GM18858 (cell line): ENCODE measurements around the gene LRP1.

Experiments
- ATAC-seq: cut with Tn5 transposase; IDR thresholded peaks from one replicate; pipeline ENCODE4 v1.9.1; 2021; ENCODE audit not compliant: unreplicated experiment

LRP1 gene

DNA sequence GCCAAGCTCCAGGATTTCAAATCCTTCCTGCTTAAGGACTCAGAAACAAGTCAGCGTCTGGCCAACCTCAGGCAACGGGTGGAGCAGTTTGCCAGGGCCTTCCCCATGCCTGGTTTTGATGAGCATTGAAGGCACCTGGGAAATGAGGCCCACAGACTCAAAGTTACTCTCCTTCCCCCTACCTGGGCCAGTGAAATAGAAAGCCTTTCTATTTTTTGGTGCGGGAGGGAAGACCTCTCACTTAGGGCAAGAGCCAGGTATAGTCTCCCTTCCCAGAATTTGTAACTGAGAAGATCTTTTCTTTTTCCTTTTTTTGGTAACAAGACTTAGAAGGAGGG, 105.9 kb downstream of the LRP1 start:
- ATAC-seq: no peak

DNA sequence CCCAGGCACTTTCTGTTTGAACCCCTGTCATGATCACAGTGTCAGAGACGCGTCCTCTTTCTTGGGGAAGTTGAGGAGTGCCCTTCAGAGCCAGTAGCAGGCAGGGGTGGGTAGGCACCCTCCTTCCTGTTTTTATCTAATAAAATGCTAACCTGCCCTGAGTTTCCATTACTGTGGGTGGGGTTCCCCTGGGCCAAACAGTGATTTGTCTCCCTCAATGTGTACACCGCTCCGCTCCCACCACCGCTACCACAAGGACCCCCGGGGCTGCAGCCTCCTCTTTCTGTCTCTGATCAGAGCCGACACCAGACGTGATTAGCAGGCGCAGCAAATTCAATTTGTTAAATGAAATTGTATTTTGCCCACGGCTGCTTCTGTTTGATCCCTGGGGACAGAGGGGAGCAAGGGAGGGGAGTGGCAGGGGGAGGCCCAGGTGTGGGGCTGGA, 106.3 kb downstream of the LRP1 start:
- ATAC-seq: no peak

DNA sequence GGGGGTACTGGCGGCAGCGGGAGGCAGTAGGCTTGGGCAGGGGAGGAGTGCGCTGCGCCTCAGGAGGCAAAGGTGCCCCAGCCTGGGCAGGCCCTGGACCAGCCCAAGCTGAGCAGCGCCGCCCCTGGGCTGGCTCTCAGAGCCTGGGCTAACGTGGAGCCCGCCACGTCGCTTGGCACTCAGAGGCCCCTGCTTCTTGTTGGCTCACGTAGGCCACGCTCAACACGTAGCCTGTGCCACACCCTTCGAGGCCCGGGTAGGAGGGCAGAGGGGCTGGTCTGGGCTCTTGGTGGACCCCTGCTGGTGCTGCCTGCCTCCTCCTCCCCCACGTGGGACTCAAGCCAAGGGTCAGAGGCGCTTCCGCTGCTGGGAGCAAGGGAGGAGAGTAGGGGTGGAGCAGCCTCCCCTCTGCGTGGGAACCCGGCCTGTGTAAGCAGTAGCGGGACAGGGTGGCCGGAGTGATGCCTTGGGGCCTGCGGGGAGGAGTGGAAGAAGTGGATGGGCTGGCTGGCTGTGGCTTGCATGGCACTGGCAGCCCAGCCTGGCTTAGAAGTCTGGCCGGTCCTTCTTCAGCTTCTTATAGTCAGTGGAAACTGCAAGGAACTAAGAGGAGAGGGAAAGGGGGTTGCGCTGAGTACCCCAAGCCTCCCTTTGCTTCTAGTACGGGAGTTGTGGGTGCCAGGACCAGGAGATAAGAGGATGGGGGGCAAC, 106.9 kb downstream of the LRP1 start:
- no peak for ATAC-seq

DNA sequence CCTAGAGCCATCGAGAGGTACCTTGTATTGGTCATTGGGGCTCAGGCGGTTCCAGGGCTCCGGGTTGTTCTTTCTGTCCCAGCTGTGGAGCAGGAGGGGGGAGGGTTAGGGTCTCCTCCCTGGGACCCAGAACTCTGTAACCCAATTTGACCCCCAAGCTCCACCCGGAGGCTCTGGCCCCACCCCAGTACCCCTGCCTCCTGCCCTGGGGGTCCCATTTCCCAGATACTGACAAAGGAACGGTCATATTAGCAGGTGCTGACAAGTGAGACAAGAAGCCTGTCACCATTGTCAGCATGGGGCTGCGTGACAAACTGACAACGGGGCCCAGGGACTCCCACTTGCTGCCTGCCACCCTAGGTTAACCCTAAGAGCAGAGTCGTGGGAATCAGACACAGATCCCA, 107.4 kb downstream of the LRP1 start:
- no peak for ATAC-seq

DNA sequence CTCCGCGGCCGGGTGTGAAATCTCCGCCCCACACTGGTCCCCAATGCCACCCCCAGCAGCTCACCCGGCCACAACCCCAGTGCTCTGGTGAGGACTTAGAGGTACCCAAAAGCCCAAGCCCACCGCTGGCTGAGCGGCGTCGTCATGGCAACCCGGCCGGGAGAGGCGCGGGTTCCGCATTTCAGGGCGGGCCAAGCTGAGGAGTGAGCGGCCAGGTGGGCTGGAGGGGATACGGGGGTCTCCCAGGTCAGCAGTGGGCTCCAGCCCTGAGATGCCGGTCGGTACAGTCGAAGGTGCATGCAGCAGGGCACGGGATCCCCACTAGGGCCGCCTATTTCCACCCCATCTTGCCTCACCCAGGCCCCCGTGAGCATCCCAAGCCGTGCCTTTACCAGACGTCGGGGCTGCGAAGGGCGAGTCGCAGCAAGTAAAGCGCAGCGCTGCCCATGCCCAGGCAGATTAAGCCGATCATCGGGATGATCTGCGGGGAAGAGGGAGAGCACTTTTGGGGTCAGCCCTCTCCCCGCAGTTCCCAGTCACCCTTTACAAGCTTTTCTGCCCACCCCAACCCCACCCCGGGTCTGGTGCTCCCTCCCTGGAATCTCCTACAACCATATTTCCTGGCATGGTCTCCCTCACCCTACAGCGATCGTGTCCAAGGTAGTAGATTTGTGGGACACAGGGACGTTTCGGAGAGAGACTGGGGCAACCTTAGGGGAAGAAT, 108.1 kb downstream of the LRP1 start:
- ATAC-seq: no peak

DNA sequence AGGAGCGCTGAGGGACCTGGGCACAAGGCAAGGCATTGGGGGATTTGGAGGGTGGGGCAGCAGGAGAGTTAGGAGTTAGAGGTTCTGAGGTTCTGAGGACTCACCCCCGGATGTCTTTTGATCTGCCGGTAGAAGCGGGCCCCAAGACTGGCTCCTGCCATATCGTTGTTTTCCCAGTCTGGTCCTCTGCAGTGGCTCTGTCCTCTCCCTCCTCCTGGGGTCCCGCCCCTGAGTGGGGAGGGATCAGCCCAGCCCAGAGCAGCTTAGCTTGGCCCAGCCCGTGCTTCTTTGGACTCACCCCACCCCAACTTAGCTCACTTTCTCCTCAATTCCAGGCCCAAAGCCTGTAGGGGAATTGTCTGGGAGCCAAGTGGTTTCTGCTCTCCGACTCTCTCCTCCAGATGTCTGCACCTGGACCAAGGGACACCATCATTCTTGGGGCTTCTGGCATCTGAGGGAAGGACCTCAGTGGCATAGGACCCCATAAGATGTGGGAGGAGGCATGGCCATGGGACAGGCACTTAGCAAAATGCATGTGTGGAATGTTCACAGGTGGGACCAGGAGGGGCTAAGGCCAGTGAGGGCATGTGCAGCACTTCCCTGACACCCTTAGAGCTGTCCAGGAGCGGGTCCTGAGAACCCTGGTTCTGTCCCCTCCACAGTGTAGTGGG, 108.8 kb downstream of the LRP1 start:
- ATAC-seq: no peak

DNA sequence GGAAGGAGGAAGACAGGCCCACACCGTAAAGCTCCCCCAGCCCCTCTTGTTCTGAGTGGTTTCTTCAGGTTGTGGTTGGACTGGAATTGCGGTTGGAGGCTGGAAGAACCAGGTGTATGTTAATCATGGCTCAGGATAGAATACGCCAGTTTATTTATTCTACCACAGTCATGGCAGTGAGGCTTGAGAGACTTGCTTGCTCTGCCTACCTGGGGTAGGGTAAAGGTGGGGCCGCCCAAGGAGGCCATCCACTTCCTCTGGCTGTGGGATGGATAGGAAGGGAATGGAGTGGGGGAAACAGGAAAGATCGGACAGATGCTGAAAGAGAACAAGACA, 109.3 kb downstream of the LRP1 start:
- ATAC-seq: no peak

DNA sequence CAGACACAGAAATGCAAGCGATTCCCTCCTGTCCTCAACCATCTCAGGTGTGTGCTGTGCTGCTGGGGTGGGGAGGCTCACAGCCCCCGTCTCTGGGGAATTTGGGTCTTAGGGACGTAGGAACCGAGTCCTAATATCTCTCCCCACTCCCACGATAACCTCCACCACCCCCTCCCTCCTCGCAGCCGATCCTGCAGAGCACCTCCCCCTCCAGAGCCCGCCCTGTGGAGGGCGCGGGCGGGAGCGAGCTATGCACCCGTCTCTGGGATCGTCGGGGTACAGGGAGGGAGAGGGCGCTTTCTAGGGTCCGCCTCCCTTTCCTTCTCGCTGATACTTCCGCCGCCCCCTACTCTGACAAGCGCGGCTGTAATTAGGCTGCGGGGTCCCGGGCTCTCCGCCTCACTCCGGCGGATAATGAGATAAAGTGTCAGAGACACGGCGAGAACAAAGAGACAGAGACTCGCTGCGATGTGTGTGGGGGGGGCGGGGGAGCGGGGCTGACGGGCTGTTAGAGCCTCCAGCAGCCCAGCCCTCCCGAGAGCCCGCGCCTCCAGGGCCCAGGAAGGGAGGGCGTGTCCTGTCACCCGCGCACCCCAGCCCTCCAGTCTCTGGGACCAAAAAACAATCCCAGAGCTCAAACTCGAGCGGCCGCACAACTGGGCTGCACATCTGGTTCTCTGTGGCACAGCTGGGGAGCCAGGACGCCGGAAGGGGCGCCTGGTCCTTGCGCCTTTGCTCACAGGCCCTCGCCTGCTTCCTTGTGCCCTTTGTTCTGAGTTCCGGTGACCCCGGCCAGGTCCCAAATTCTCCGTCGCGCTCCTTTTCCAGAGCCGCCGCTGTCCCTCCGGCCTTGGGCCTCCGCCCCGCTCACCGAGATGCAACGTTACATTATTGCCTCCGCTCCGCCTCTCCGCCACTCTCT, 109.9 kb downstream of the LRP1 start:
- ATAC-seq: no peak

DNA sequence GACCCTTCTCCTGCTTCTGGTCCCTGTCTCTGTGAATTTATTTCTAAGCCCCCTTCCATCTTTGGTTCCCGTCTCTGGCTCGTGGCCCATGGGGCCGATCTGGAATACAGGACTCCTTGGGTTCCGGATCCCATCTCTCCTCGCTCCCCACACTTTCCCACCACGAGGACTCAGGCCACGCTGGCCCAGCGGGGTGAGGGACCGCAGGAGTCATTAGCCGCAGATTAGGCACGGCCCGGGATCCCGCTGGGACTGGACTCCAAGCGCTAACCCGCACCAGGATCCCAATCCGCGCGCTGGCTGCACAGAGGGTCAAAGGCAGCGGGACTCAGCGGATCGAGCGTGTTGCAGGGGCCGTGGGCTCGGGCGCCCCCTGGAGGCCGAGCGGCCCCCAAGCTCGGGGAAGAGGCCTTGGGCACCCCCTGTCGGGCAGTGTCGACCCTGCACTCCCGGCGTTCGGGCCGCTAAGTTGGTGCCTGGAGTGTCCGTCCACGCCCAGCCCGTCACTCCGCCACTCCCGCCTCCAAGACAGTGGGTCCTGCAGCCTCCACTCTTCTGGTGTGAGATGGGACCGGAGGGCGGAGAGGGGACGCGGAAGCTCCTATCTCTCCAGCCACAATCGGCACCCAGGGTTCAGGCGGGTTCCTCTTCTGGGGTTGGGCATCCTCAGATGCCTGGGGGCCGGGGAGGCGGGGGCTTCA, 110.7 kb downstream of the LRP1 start:
- ATAC-seq: peak; percentile 31

DNA sequence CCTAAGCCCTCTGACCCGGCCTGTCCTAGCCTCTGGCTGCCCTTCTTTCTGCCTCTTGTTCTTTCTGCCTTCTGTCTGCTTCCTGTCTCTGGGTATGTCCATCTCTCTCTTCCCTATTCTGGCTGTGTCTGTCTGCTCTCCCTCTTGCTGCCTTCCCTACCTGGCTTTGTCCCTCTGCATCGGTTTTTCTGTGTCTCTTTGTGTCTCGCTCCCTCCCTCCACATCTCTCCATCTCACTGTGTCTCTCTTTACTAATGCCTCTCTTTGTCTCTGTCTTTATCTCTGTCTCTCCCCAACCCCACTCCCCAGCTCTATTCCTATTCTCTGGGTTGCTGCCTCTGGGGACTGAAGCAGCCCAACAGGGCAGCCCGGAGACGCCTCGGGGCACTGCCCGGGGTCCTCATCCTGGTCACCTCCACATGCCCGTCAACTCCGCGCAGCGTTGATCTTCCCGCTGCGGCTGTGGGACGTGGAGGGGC, 111.3 kb downstream of the LRP1 start:
- ATAC-seq: no peak

DNA sequence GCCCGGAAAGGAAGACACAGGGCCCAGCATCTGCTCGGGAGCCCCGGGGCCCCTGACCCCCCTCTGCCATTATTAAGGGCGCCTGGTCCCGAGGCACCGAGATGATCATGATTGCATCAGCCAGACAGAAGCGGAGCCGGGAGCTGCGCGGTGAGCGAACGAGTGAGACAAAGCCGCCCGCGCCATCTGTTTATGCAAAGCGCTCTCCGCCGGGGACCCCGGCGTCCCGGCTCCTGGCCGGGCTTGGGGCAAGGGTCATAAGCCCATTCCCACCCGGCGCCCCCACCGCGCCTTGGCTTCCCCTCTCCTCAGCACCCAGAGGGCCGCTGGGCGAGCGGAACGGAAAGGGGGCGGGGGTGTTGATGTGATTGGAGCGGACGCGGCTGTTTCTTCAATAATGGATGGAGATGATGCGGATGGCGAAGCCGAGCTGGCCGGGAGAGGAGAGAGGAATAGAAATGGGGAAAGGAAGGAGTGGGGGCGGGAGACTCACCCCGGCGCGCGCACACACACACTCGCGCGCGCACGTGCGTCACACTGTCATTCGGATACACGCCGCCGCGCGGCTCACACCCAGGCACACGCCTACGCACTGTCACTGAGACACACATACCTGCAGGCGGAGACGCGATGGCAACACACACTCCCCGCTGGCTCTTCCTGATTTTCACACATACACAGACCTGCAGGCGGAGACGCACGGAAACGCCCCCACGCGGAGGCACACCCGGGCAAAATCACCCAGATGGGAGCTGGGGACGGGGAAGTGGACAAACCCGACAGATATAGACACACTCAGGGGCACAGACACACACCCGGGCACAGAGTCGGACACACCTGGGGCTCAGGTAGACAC, 112.0 kb downstream of the LRP1 start:
- ATAC-seq: no peak

DNA sequence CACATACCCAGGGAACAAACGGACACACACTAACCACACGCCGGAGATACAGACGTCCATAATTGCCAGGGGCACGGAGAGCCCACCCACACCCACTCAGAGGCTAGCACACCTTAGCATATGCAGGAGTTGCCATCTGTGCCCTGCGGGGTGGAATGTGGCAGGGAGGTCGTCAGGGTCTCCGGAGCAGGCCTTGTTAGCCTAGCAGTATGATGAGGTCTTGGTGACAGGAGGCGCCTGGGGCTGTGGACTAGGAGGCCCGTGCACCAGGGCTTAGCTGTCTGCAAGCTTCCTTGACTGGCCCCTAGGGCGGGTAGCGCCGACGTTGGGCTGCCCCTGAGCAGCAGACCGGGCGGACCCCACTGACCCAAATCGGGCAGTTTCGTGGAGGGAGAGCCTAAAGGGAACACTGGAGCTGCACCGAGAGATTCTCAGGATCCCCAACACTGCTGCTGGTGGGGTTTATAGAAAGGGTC, 112.7 kb downstream of the LRP1 start:
- ATAC-seq: no peak

DNA sequence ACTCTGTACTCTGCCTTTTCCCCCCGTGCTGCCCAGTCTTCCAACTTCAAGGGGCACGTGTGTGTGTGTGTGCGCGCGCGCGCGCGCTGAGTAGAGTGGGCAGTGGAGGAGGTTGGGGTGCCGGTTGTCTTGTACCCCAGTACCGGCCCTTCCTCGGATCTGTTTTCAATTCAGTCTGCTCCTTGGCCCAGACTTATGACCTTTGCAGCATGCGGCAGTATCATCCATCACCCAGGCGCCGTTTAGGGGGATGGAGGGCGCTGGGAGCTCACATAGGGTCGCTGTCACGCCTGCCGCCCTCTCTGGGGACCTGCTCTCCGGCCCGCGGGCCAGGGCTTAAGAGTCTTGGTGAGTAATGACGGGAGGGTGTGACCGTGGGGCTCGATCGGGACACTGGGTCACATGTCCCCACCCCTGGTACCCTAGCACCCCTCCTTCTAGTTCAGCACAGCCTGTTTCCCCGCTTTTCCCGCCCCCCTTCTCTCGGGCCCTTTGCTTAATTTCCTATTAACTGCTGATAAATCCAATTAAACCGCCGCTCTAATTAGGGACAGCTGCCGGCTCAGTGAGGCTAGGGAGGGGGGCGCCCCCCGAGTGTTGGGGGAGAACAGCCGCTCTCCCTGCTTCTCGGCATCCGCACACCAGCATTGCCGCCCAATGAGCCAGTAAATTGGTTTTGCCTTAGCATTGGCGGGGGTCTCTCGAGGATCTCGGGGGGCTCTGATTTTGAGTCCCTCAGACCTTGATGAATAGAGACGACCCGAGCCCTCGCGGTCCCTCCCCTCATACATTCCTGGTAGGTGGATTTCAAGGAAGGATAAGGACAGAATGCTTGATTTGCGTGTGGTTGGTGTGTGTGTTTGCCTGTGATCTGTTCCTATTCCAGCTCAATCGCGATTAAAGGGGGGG, 113.4 kb downstream of the LRP1 start:
- no peak for ATAC-seq

DNA sequence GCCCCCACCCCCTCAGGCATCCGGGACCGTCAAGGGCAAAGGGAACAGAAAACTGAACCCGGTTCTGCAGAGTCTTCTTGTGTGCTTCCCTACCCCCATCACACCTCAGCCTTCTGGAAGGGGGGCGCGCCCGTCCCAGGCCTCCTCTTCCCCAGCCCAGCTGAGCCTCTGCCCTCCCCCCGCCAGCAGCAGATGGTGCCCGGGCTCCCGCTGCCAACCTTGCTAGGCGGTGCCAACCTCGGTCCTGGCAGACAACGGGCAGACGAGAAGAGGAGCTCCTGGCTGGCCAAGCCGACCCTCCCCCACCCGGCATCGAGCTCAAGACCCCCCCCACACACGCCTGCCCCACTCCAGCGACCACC, 114.0 kb downstream of the LRP1 start:
- no peak for ATAC-seq

DNA sequence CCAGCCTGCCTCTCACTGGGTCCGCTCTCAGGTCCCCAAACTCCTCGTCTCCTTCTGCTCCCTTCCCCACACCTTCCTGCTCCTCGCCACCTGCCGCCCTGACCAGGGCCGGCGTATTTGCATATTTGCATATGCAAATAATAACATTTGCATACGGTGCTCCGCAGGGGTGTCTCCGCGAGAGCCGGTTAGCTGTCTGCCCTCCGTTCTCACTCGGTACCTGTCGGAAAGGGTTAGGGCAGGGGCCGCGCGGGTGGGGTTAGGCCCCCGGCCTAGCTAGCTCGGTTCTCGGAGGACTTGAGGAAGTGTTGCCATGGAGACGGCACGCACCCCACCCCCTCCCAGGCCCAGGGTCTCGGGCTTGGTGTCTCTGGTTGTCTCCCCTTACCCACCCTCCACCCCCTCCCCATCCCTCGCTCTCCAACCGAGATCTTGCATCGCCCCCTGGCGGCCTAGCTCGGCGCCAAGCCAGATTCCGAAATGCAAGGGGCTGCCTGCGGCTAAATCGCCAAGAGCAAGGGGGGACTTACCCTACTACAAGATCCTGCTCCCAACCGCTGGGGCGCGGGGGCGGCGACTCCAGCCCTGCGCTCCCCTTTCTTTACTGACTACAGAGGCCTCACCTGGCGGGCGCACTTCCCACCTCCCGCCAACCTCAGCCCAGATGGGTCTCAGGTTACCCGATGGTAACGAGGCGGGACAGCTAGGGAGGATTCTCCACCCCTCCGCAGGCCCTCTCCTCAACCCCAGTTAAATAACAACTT, 114.6 kb downstream of the LRP1 start:
- ATAC-seq: peak; percentile 34

DNA sequence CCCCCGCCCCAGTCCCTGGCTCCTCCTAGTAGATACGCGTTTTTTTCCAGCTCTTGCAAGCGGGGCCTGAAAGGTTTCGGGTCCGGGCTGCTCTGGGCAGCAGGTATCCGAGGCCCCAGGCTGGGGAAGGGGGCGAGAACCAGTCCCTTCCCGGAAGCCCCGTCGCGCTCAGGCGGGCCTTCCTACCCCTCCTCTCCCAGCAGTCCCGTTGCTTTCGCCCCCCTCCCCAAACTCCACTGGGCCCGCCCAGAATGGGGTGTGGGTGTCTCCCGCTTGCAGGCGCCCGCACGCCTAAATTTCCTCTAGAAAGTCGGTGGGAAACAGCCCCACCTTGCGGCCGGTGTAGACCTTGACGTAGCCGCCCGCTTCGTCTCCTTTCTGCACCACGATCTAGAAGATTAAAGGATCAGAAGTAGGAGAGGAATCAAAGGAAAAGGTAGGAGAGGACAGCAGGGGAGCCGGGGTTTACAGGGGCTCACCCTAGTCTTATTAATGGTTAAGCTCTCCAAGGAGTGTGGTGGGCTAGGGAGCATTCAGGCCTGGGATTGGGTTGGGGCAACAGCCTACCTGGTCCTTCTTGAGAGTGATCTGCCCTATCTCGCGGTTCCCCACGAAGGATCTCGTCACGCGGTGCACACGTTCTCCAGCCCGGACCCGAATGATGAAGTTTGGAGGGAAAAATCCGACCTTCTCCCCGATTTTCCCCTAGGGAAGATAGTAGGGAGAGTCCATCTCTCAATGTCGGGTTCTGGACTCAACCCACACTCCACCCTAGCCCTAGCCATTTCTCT, 115.4 kb downstream of the LRP1 start:
- ATAC-seq: no peak

DNA sequence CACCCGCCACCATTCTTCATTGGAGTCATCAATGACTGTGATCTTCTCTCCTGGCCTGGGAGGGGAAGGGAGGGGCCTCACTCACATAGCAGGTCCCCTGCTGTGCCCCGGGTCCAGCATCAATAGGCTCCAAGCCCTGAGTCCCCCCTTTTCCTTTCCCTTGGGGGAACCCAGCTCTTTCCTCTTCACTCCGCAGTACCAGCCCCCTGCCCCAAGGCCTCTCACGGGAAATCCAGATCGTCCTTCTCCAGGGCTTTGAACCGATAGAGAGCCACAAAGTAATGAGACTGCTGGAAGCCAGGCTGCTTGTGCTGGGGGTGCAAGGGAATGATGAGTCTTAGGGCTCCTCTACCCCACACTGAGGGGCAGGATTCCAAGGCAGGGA, 116.0 kb downstream of the LRP1 start:
- no peak for ATAC-seq
